IMR-90 (cell line): ENCODE results near the gene ARHGAP28. TPM values are rescaled to one million over a fixed set of nuclear protein-coding genes. Genes with fewer than 3 reads are reported as not detected.

Experiments used
- ATAC-seq: fragments of 200-7000 bp; cut with Tn5 transposase; 2 replicates; pipeline ENCODE4 v1.9.1; 2020; ENCODE audit warnings: low read depth, mild to moderate bottlenecking, moderate library complexity
- BruUV-seq: library from RNA; stranded (reverse); fragments of 400-500 nt; replicated peaks from 2 replicates; lab custom pipeline; 2021; lab: Mats Ljungman, UMichigan
- CTCF ChIA-PET: fragments of 300-600 bp; formaldehyde crosslinking; extraction: SDS; loops from one replicate; lab custom pipeline; 2021; ENCODE audit warnings: antibody characterized with exemption; lab: Yijun Ruan, JAX
- POLR2A ChIA-PET: fragments of 300-600 bp; sonication (Branson Sonifier 250); formaldehyde crosslinking; loops from one replicate; lab custom pipeline; 2022; ENCODE audit warnings: antibody characterized with exemption; ENCODE audit not compliant: unreplicated experiment; lab: Charles Lee
- DNase-seq: peaks from one replicate; pipeline ENCODE4 v3.0.0; 2013
- H2AFZ ChIP-seq: replicated peaks from 2 replicates; pipeline ENCODE3; 2013; ENCODE audit warnings: low read length, mild to moderate bottlenecking; ENCODE audit not compliant: poor library complexity
- H2AK5ac ChIP-seq: 2 replicates; pipeline ENCODE4 v1.6.1; 2013; ENCODE audit warnings: low read depth, low read length, inconsistent platforms
- H2AK9ac ChIP-seq: replicated peaks from 2 replicates; pipeline ENCODE3; 2013; ENCODE audit warnings: mild to moderate bottlenecking, low read depth, low read length, moderate library complexity; ENCODE audit not compliant: poor library complexity
- H2BK120ac ChIP-seq: 2 replicates; pipeline ENCODE4 v1.6.1; 2013; ENCODE audit warnings: low read depth, low read length, inconsistent platforms
- H2BK15ac ChIP-seq: 3 replicates; pipeline ENCODE4 v1.6.1; 2013; ENCODE audit warnings: low read depth, low read length, inconsistent platforms
- H2BK20ac ChIP-seq: 2 replicates; pipeline ENCODE4 v1.6.1; 2013; ENCODE audit warnings: low read depth, mild to moderate bottlenecking, inconsistent platforms, low read length, moderate library complexity
- H2BK5ac ChIP-seq: 2 replicates; pipeline ENCODE4 v1.6.1; 2013; ENCODE audit warnings: mild to moderate bottlenecking, low read depth, low read length, inconsistent platforms; ENCODE audit not compliant: poor library complexity, severe bottlenecking
- H3K14ac ChIP-seq: replicated peaks from 2 replicates; pipeline ENCODE4 v1.6.1; 2013; ENCODE audit warnings: low read depth, low read length, inconsistent platforms
- H3K18ac ChIP-seq: 2 replicates; pipeline ENCODE4 v1.6.1; 2013; ENCODE audit warnings: low read depth, low read length, control low read depth
- H3K23ac ChIP-seq: 2 replicates; pipeline ENCODE4 v1.6.1; 2013; ENCODE audit warnings: low read depth, low read length, inconsistent platforms
- H3K27ac ChIP-seq: 2 replicates; pipeline ENCODE4 v1.5.1; 2013; ENCODE audit warnings: mild to moderate bottlenecking, control low read depth, low read length; ENCODE audit not compliant: insufficient read depth
- H3K27me3 ChIP-seq: 2 replicates; pipeline ENCODE4 v1.6.1; 2013; ENCODE audit warnings: low read length; ENCODE audit not compliant: control insufficient read depth, insufficient read depth
- H3K36me3 ChIP-seq: 2 replicates; pipeline ENCODE4 v1.6.1; 2013; ENCODE audit warnings: low read length, mixed read lengths; ENCODE audit not compliant: control insufficient read depth, insufficient read depth
- H3K4ac ChIP-seq: 2 replicates; pipeline ENCODE4 v1.6.1; 2013; ENCODE audit warnings: low read depth, low read length, inconsistent platforms
- H3K4me1 ChIP-seq: 2 replicates; pipeline ENCODE4 v1.6.1; 2013; ENCODE audit warnings: low read length, mixed read lengths; ENCODE audit not compliant: control insufficient read depth, insufficient read depth
- H3K4me2 ChIP-seq: 2 replicates; pipeline ENCODE4 v1.6.1; 2013; ENCODE audit warnings: low read depth, mild to moderate bottlenecking, control low read depth, low read length, moderate library complexity
- H3K4me3 ChIP-seq: 2 replicates; pipeline ENCODE4 v1.5.1; 2013; ENCODE audit warnings: low read depth, mild to moderate bottlenecking, control low read depth, low read length, moderate library complexity; ENCODE audit not compliant: insufficient read depth
- H3K56ac ChIP-seq: 2 replicates; pipeline ENCODE4 v1.6.1; 2013; ENCODE audit warnings: low read length, inconsistent platforms; ENCODE audit not compliant: insufficient read depth; ENCODE audit errors: extremely low read depth
- H3K79me1 ChIP-seq, 2 experiments: 2 replicates each; pipeline ENCODE4 v1.6.1; 2013; ENCODE audit warnings: low read length in 2 of 2, inconsistent platforms in 1 of 2, low read depth in 1 of 2
- H3K9ac ChIP-seq: 2 replicates; pipeline ENCODE4 v1.6.1; 2013; ENCODE audit warnings: low read depth, low read length, control low read depth
- H3K9me1 ChIP-seq: 2 replicates; pipeline ENCODE4 v1.6.1; 2013; ENCODE audit warnings: low read length, inconsistent platforms; ENCODE audit not compliant: insufficient read depth
- H3K9me3 ChIP-seq: 2 replicates; pipeline ENCODE4 v1.6.1; 2013; ENCODE audit warnings: low read length; ENCODE audit not compliant: control insufficient read depth, insufficient read depth
- H4K20me1 ChIP-seq: 2 replicates; pipeline ENCODE4 v1.6.1; 2013; ENCODE audit warnings: low read length, inconsistent platforms; ENCODE audit not compliant: insufficient read depth
- H4K5ac ChIP-seq: 2 replicates; pipeline ENCODE4 v1.6.1; 2013; ENCODE audit warnings: mild to moderate bottlenecking, low read depth, low read length, control low read depth
- H4K8ac ChIP-seq, 2 experiments: 2 replicates each; pipeline ENCODE4 v1.6.1; 2013; ENCODE audit warnings: low read depth in 2 of 2, low read length in 2 of 2, control low read depth in 1 of 2, inconsistent platforms in 1 of 2
- H4K91ac ChIP-seq: 2 replicates; pipeline ENCODE4 v1.6.1; 2013; ENCODE audit warnings: low read depth, low read length, inconsistent platforms; ENCODE audit not compliant: insufficient read depth
- BHLHE40 ChIP-seq: fragments of 150-350 bp; IDR thresholded peaks from 2 replicates; pipeline ENCODE4 v1.6.1; 2016; ENCODE audit warnings: mild to moderate bottlenecking, low read depth, low read length
- CEBPB ChIP-seq: IDR thresholded peaks from 2 replicates; pipeline ENCODE4 v1.6.1; 2012; ENCODE audit warnings: low read depth, low read length, improper control_type of control experiment
- CHD1 ChIP-seq: IDR thresholded peaks from 2 replicates; pipeline ENCODE4 v1.6.1; 2012; ENCODE audit warnings: low read depth, low read length, improper control_type of control experiment
- CTCF ChIP-seq: conservative IDR thresholded peaks from 2 replicates; pipeline ENCODE4 v1.5.1; 2012; ENCODE audit warnings: mild to moderate bottlenecking, low read depth, low read length, improper control_type of control experiment
- FOS ChIP-seq: fragments of 150-350 bp; IDR thresholded peaks from 2 replicates; pipeline ENCODE4 v1.6.1; 2016; ENCODE audit warnings: low read depth, low read length
- MAFK ChIP-seq: IDR thresholded peaks from 2 replicates; pipeline ENCODE4 v1.6.1; 2012; ENCODE audit warnings: low read depth, low read length, improper control_type of control experiment
- MAZ ChIP-seq: IDR thresholded peaks from 2 replicates; pipeline ENCODE4 v1.6.1; 2012; ENCODE audit warnings: low read depth, mild to moderate bottlenecking, low read length, improper control_type of control experiment, moderate library complexity, borderline replicate concordance
- MXI1 ChIP-seq: IDR thresholded peaks from 2 replicates; pipeline ENCODE4 v1.6.1; 2012; ENCODE audit warnings: low read depth, mild to moderate bottlenecking, low read length, moderate library complexity, borderline replicate concordance
- NFE2L2 ChIP-seq: fragments of 150-350 bp; IDR thresholded peaks from 2 replicates; pipeline ENCODE4 v1.6.1; 2016; ENCODE audit warnings: low read depth, mild to moderate bottlenecking, low read length
- POLR2A ChIP-seq: IDR thresholded peaks from 2 replicates; pipeline ENCODE4 v1.6.1; 2012; ENCODE audit warnings: mild to moderate bottlenecking, low read depth, low read length
- RAD21 ChIP-seq: IDR thresholded peaks from 2 replicates; pipeline ENCODE4 v1.6.1; 2012; ENCODE audit warnings: low read length, improper control_type of control experiment
- RCOR1 ChIP-seq: IDR thresholded peaks from 2 replicates; pipeline ENCODE4 v1.6.1; 2012; ENCODE audit warnings: mild to moderate bottlenecking, low read length, improper control_type of control experiment; ENCODE audit not compliant: insufficient replicate concordance
- RFX5 ChIP-seq: IDR thresholded peaks from 2 replicates; pipeline ENCODE4 v1.8.0; 2012; ENCODE audit warnings: low read depth, mild to moderate bottlenecking, low read length, moderate library complexity
- SMC3 ChIP-seq: fragments of 150-350 bp; IDR thresholded peaks from 2 replicates; pipeline ENCODE4 v1.6.1; 2016; ENCODE audit warnings: low read depth, mild to moderate bottlenecking, antibody characterized with exemption, low read length, moderate library complexity
- USF2 ChIP-seq: fragments of 150-350 bp; IDR thresholded peaks from 2 replicates; pipeline ENCODE4 v1.6.1; 2017; ENCODE audit warnings: mild to moderate bottlenecking, antibody characterized with exemption, low read length, low read depth
- WGBS, 2 experiments: methylation state at CpG; one replicate each; pipeline versions ENCODE4 v1.1.5 to v1.1.7; 2013; ENCODE audit warnings: missing lambda C conversion rate in 2 of 2; ENCODE audit not compliant: insufficient read length in 1 of 2; ENCODE audit errors: extremely low coverage in 2 of 2; 5-methylcytosine and 5-hydroxymethylcytosine counted together
- dilution Hi-C: fragments of 300-500 bp; cut with HindIII; formaldehyde crosslinking; loops from one replicate; pipeline ENCODE4 v1.14.3; 2018; ENCODE audit warnings: low sequenced_read_pairs; ENCODE audit not compliant: unreplicated experiment
- in situ Hi-C: fragments of 300-500 bp; cut with MboI; formaldehyde crosslinking; loops from 3 replicates; pipeline ENCODE4 v1.14.3; 2019; ENCODE audit warnings: low sequenced_read_pairs, inconsistent platforms, mixed read lengths
- intact Hi-C: fragments of 100-400 bp; cut with micrococcal nuclease; formaldehyde crosslinking; loops from 2 replicates; pipeline ENCODE4 v1.10.0; 2022
- polyA plus RNA-seq, 3 experiments: library from polyadenylated mRNA; depleted of rRNA; stranded (reverse); fragments of >200 nt; gene quantifications; 2 replicates each; pipeline ENCODE4 v1.2.3, GENCODE V29; 2012; ENCODE audit warnings: low replicate concordance in 1 of 3
- total RNA-seq: library from RNA; depleted of rRNA; stranded (reverse); fragments of >200 nt; gene quantifications from 2 replicates; pipeline ENCODE4 v1.2.3, GENCODE V29; 2012
- TF ChIP-seq, protein P1 (sequence below): fragments of 150-350 bp; IDR thresholded peaks from 2 replicates; pipeline ENCODE4 v1.6.1; 2016; ENCODE audit warnings: low read depth, mild to moderate bottlenecking, low read length, moderate library complexity, borderline replicate concordance

Gene ARHGAP28
- total and polyA plus RNA-seq, 2 of the 4 experiments (the other 2 are of a cell fraction): 1.8 to 3.8 TPM

- no peak for TF ChIP-seq BHLHE40
- TF ChIP-seq NFE2L2: no peak
- no peak for TF ChIP-seq RCOR1
- TF ChIP-seq, protein P1, sequence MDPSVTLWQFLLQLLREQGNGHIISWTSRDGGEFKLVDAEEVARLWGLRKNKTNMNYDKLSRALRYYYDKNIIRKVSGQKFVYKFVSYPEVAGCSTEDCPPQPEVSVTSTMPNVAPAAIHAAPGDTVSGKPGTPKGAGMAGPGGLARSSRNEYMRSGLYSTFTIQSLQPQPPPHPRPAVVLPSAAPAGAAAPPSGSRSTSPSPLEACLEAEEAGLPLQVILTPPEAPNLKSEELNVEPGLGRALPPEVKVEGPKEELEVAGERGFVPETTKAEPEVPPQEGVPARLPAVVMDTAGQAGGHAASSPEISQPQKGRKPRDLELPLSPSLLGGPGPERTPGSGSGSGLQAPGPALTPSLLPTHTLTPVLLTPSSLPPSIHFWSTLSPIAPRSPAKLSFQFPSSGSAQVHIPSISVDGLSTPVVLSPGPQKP: no peak
- TF ChIP-seq POLR2A: no peak
- TF ChIP-seq RFX5: no peak
- no peak for TF ChIP-seq CHD1
- no peak for TF ChIP-seq MXI1
- TF ChIP-seq CTCF: no peak
- no peak for TF ChIP-seq CEBPB
- no peak for TF ChIP-seq FOS
- no peak for TF ChIP-seq MAFK
- no peak for TF ChIP-seq MAZ
- no peak for TF ChIP-seq SMC3
- no peak for TF ChIP-seq USF2
- TF ChIP-seq RAD21: no peak
Observed at GRCh38 chr18:6796511-6796910, 67.0 kb downstream of the ARHGAP28 start.

More at GRCh38 chr18:6796511-6796910, 67.0 kb downstream of the ARHGAP28 start:
- no CpG with 5 or more reads among the region's 3 CpGs for WGBS, 2 experiments
- no peak overlapping the region for H2BK20ac ChIP-seq
- no peak overlapping the region for H4K91ac ChIP-seq
- no peak overlapping the region for H3K56ac ChIP-seq
- dilution Hi-C loops: no loop called here
- no peak overlapping the region for H3K9ac ChIP-seq
- no peak overlapping the region for H3K4ac ChIP-seq
- no peak for ATAC-seq
- H3K14ac ChIP-seq: no peak overlapping the region
- no TSS peak for BruUV-seq
- no peak overlapping the region for H4K5ac ChIP-seq
- H2BK15ac ChIP-seq: no peak overlapping the region
- no peak overlapping the region; the same call in 1 of the 2 replicates for H3K18ac ChIP-seq
- POLR2A ChIA-PET: interaction anchor here (0.5 kb wide), 2 partner anchors 60 to 64 kb away, joined by 3 read pairs; no protein-coding TSS in a partner anchor
- no peak overlapping the region for H2BK5ac ChIP-seq
- no peak overlapping the region for H4K8ac ChIP-seq
- in situ Hi-C loops: no loop called here
- H3K4me2 ChIP-seq: no peak overlapping the region
- no peaks in the 10 kb centered on the region for H4K20me1 ChIP-seq
- H2AK9ac ChIP-seq: no peak overlapping the region
- intact Hi-C loops: loop anchor here (5.0 kb wide), 1 partner anchor 64 kb away; no protein-coding TSS in a partner anchor
- no peak overlapping the region for H3K27ac ChIP-seq
- H3K27me3 ChIP-seq: no peaks in the 10 kb centered on the region
- H3K9me1 ChIP-seq: no peaks in the 10 kb centered on the region
- no peak for DNase-seq
- H3K79me1 ChIP-seq: no peaks in the 10 kb centered on the region
- no peak overlapping the region for H2AK5ac ChIP-seq
- no peak overlapping the region for H2BK120ac ChIP-seq
- CTCF ChIA-PET: no interaction called here
- peaks cover 7% of the 10 kb centered on the region; the same call in 1 of the 2 replicates for H3K4me1 ChIP-seq
- no peaks in the 10 kb centered on the region; the same call in 1 of the 2 replicates for H3K36me3 ChIP-seq
- H3K9me3 ChIP-seq: no peaks in the 10 kb centered on the region
- no peak overlapping the region for H3K23ac ChIP-seq
- H3K4me3 ChIP-seq: no peak overlapping the region
- no peak overlapping the region for H2AFZ ChIP-seq
